H9 (cell line): ENCODE measurements around the gene RALY. TPM values are rescaled to one million over a fixed set of nuclear protein-coding genes. Genes with fewer than 3 reads are reported as not detected.

Experiments used
- DNase-seq: peaks from one replicate; pipeline ENCODE4 v3.0.0-alpha.2; 2017
- H2AFZ ChIP-seq: one replicate; pipeline ENCODE4 v1.6.1; 2013; ENCODE audit warnings: mild to moderate bottlenecking, low read length, control low read depth, moderate library complexity
- H2AK5ac ChIP-seq: 2 replicates; pipeline ENCODE4 v1.6.1; 2013; ENCODE audit warnings: low read length, control low read depth, mixed read lengths; ENCODE audit not compliant: insufficient read length
- H2BK120ac ChIP-seq: one replicate; pipeline ENCODE4 v1.6.1; 2013; ENCODE audit warnings: low read depth, mild to moderate bottlenecking, low read length, control low read depth, inconsistent platforms; ENCODE audit not compliant: poor library complexity, severe bottlenecking
- H2BK12ac ChIP-seq: 2 replicates; pipeline ENCODE4 v1.6.1; 2013; ENCODE audit warnings: low read length, control low read depth, mixed read lengths, low read depth; ENCODE audit not compliant: insufficient read length
- H2BK15ac ChIP-seq: 2 replicates; pipeline ENCODE4 v1.6.1; 2013; ENCODE audit warnings: low read depth, low read length, control low read depth
- H2BK20ac ChIP-seq: one replicate; pipeline ENCODE4 v1.6.1; 2013; ENCODE audit warnings: low read depth, mild to moderate bottlenecking, low read length, control low read depth, inconsistent platforms; ENCODE audit not compliant: poor library complexity, severe bottlenecking
- H2BK5ac ChIP-seq: 2 replicates; pipeline ENCODE4 v1.6.1; 2013; ENCODE audit warnings: low read length, control low read depth, mixed read lengths; ENCODE audit not compliant: insufficient read length
- H3K14ac ChIP-seq: 2 replicates; pipeline ENCODE4 v1.6.1; 2013; ENCODE audit warnings: low read length, control low read depth; ENCODE audit not compliant: insufficient read depth
- H3K18ac ChIP-seq: 2 replicates; pipeline ENCODE4 v1.6.1; 2013; ENCODE audit warnings: low read depth, mild to moderate bottlenecking, mixed read lengths, low read length, control low read depth; ENCODE audit not compliant: insufficient read length
- H3K23ac ChIP-seq: 2 replicates; pipeline ENCODE4 v1.6.1; 2013; ENCODE audit warnings: low read length, control low read depth, mixed read lengths, low read depth; ENCODE audit not compliant: insufficient read length
- H3K23me2 ChIP-seq: 2 replicates; pipeline ENCODE4 v1.6.1; 2013; ENCODE audit warnings: low read depth, mild to moderate bottlenecking, mixed read lengths, low read length, control low read depth; ENCODE audit not compliant: insufficient read length, poor library complexity, severe bottlenecking
- H3K27ac ChIP-seq: 2 replicates; pipeline ENCODE4 v1.5.1; 2013; ENCODE audit warnings: low read length, control low read depth, mixed read lengths, low read depth; ENCODE audit not compliant: insufficient read length
- H3K27me3 ChIP-seq: 2 replicates; pipeline ENCODE4 v1.6.1; 2013; ENCODE audit warnings: low read length, control low read depth, inconsistent platforms; ENCODE audit not compliant: insufficient read depth
- H3K4ac ChIP-seq: 2 replicates; pipeline ENCODE4 v1.6.1; 2013; ENCODE audit warnings: low read depth, mild to moderate bottlenecking, control low read depth, inconsistent platforms, low read length, moderate library complexity
- H3K4me1 ChIP-seq: 2 replicates; pipeline ENCODE4 v1.6.1; 2013; ENCODE audit warnings: low read length, control low read depth, inconsistent platforms; ENCODE audit not compliant: insufficient read depth
- H3K4me2 ChIP-seq: 2 replicates; pipeline ENCODE4 v1.6.1; 2013; ENCODE audit warnings: low read length, control low read depth, mixed read lengths; ENCODE audit not compliant: insufficient read length, insufficient read depth
- H3K56ac ChIP-seq: 2 replicates; pipeline ENCODE4 v1.6.1; 2013; ENCODE audit warnings: low read depth, mild to moderate bottlenecking, mixed read lengths, low read length, control low read depth; ENCODE audit not compliant: insufficient read length
- H3K79me1 ChIP-seq: 2 replicates; pipeline ENCODE4 v1.6.1; 2013; ENCODE audit warnings: low read depth, mild to moderate bottlenecking, moderate library complexity, low read length, control low read depth, inconsistent platforms; ENCODE audit not compliant: insufficient read depth, poor library complexity, severe bottlenecking
- H3K79me2 ChIP-seq: 2 replicates; pipeline ENCODE4 v1.6.1; 2013; ENCODE audit warnings: low read length, control low read depth, inconsistent platforms; ENCODE audit not compliant: insufficient read depth
- H3K9ac ChIP-seq: 2 replicates; pipeline ENCODE4 v1.6.1; 2013; ENCODE audit warnings: low read length, control low read depth, mixed read lengths; ENCODE audit not compliant: insufficient read length; ENCODE audit errors: extremely low read depth
- H3K9me3 ChIP-seq: one replicate; pipeline ENCODE4 v1.6.1; 2013; ENCODE audit warnings: low read depth, low read length, inconsistent platforms; ENCODE audit not compliant: control insufficient read depth
- H3T11ph ChIP-seq: one replicate; pipeline ENCODE4 v1.6.1; 2013; ENCODE audit warnings: mild to moderate bottlenecking, low read length, control low read depth, inconsistent platforms
- H4K20me1 ChIP-seq: one replicate; pipeline ENCODE4 v1.6.1; 2013; ENCODE audit not compliant: control insufficient read depth, insufficient read length, insufficient read depth
- H4K5ac ChIP-seq: 2 replicates; pipeline ENCODE4 v1.6.1; 2013; ENCODE audit warnings: low read depth, mild to moderate bottlenecking, mixed read lengths, low read length, control low read depth; ENCODE audit not compliant: insufficient read length
- H4K8ac ChIP-seq: replicated peaks from 2 replicates; pipeline ENCODE4 v1.6.1; 2013; ENCODE audit warnings: low read length, control low read depth, mixed read lengths, low read depth; ENCODE audit not compliant: insufficient read length
- H4K91ac ChIP-seq: 2 replicates; pipeline ENCODE4 v1.6.1; 2013; ENCODE audit warnings: low read depth, mild to moderate bottlenecking, moderate library complexity, mixed read lengths, low read length, control low read depth; ENCODE audit not compliant: insufficient read length
- H3K27ac Mint-ChIP-seq, 3 experiments: 2 replicates in 2 of 3; 3 replicates in 1 of 3; pipeline ENCODE4 v1.8.0; 2020 to 2021; ENCODE audit warnings: mixed read lengths in 3 of 3, mild to moderate bottlenecking in 1 of 3, moderate library complexity in 1 of 3
- H3K27me3 Mint-ChIP-seq: 2 replicates; pipeline ENCODE4 v1.8.0; 2021; ENCODE audit warnings: low read depth, mild to moderate bottlenecking, moderate library complexity, mixed read lengths
- H3K36me3 Mint-ChIP-seq, 3 experiments: 2 replicates in 2 of 3; 3 replicates in 1 of 3; pipeline ENCODE4 v1.8.0; 2020 to 2021; ENCODE audit warnings: low read depth in 3 of 3, mixed read lengths in 3 of 3; ENCODE audit not compliant: insufficient read depth in 1 of 3
- H3K4me1 Mint-ChIP-seq, 2 experiments: 2 replicates each; pipeline ENCODE4 v1.8.0; 2020; ENCODE audit warnings: mixed read lengths in 2 of 2
- H3K4me3 Mint-ChIP-seq, 2 experiments: 2 replicates in 1 of 2; 3 replicates in 1 of 2; pipeline ENCODE4 v1.8.0; 2020 to 2021; ENCODE audit warnings: mild to moderate bottlenecking in 2 of 2, mixed read lengths in 2 of 2, moderate library complexity in 1 of 2
- H3K9me3 Mint-ChIP-seq, 2 experiments: 2 replicates in 1 of 2; 3 replicates in 1 of 2; pipeline ENCODE4 v1.8.0; 2020; ENCODE audit warnings: mild to moderate bottlenecking in 2 of 2, mixed read lengths in 2 of 2, moderate library complexity in 1 of 2
- WGBS: extraction: QIAGEN DNeasy Blood & Tissue Kit; methylation state at CpG from one replicate; pipeline ENCODE4 v1.1.7; 2013; ENCODE audit warnings: missing lambda C conversion rate, low lambda C conversion rate, mixed read lengths; ENCODE audit not compliant: insufficient read length; ENCODE audit errors: extremely low coverage; 5-methylcytosine and 5-hydroxymethylcytosine counted together
- total RNA-seq: library from RNA; stranded (reverse); gene quantifications from 2 replicates; pipeline ENCODE4 v1.2.1, GENCODE V29; 2021
- TF ChIP-seq, protein P1 (sequence below): fragments of 200-600 bp; sonication (generic); conservative IDR thresholded peaks from 3 replicates; pipeline ENCODE4 v1.8.0; 2021; ENCODE audit warnings: antibody characterized with exemption, mild to moderate bottlenecking

Gene RALY
- total RNA-seq, 1 experiment from 2014 or later = 199 TPM

DNA sequence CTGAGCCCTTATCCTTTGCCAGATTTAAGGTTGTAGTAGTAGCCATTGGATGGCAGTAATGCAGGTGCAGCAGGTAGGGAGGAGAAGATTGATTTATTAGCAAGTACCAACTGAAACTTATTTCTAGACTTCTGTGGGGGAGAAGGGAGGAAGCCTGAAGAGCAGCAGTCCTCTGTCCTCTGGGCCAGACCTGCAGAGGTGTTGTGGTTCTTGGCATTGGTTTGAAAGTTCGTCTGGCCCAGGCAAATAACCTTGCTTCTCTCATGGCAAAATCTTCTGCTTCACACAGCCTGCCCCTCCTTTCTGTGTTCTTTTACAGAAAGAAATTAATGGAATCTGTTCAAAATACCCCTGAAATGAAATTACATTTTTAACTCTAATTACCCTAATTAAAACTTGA, 24.5 kb downstream of the RALY start:
- H3K9me3 Mint-ChIP-seq = no peaks in the 10 kb centered on the region; a peak in 1 of 5 replicates
- Histone ChIP-seq H3K23ac (no peak overlapping the region), H3K23me2 (no peaks in the 10 kb centered on the region), H2BK5ac (no peak overlapping the region), H3K27ac (no peak overlapping the region), H3T11ph (no peak overlapping the region), H3K14ac (no peak overlapping the region), H2BK15ac (no peak overlapping the region), H3K9me3 (no peaks in the 10 kb centered on the region), H4K5ac (no peak overlapping the region), H3K56ac (no peak overlapping the region), H3K4me1 (0 out of 2 replicates have a peak, but pooled peaks cover 5% of the 10 kb centered on the region), H3K18ac (no peak overlapping the region), H3K4ac (no peak overlapping the region), H4K8ac (no peak overlapping the region), H4K20me1 (no peaks in the 10 kb centered on the region), H2AFZ (no peak overlapping the region), H2AK5ac (no peak overlapping the region), H2BK20ac (no peak overlapping the region), H3K79me1 (peaks cover 3% of the 10 kb centered on the region), H3K9ac (no peak overlapping the region), H3K4me2 (no peak overlapping the region), H4K91ac (no peak overlapping the region), H3K79me2 (peaks cover 19% of the 10 kb centered on the region; the same call in 1 of the 2 replicates), H2BK12ac (no peak overlapping the region), H2BK120ac (no peak overlapping the region), H3K27me3 (no peaks in the 10 kb centered on the region)
- TF ChIP-seq, protein P1, sequence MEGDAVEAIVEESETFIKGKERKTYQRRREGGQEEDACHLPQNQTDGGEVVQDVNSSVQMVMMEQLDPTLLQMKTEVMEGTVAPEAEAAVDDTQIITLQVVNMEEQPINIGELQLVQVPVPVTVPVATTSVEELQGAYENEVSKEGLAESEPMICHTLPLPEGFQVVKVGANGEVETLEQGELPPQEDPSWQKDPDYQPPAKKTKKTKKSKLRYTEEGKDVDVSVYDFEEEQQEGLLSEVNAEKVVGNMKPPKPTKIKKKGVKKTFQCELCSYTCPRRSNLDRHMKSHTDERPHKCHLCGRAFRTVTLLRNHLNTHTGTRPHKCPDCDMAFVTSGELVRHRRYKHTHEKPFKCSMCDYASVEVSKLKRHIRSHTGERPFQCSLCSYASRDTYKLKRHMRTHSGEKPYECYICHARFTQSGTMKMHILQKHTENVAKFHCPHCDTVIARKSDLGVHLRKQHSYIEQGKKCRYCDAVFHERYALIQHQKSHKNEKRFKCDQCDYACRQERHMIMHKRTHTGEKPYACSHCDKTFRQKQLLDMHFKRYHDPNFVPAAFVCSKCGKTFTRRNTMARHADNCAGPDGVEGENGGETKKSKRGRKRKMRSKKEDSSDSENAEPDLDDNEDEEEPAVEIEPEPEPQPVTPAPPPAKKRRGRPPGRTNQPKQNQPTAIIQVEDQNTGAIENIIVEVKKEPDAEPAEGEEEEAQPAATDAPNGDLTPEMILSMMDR = no peak
- peak overlapping the region in 2 of 3 experiments; percentile 13 to 14; a peak in 1 of 7 replicates for H3K27ac Mint-ChIP-seq
- DNase-seq = no peak
- H3K4me1 Mint-ChIP-seq = peaks cover 61 to 66% of the 10 kb centered on the region in 2 experiments
- no CpG with 5 or more reads among the region's 1 CpG for WGBS
- H3K4me3 Mint-ChIP-seq = no peak overlapping the region
- peaks cover 6 to 8% (median 7%) of the 10 kb centered on the region in 3 experiments for H3K36me3 Mint-ChIP-seq
- H3K27me3 Mint-ChIP-seq = no peaks in the 10 kb centered on the region
